Activated CD8-positive, alpha-beta memory T cell treated with anti-CD3 and anti-CD28 coated beads for 24 hours (primary cell): ENCODE measurements around the gene KCNT2.
"Not testable (repeated sequence)": the region's sequence is repeated elsewhere in the genome, so short reads cannot be mapped to it uniquely, and the experiment has no call there.

ENCODE experiments used
- DNase-seq: peaks from one replicate; pipeline ENCODE4 v3.0.0-alpha.2; 2020

Gene KCNT2

GRCh38 chr1:196608390-196609369, at the start of gene KCNT2:
KCNT2 (minus strand) TSS chr1:196608440; CDS start chr1:196608309, 131 bp downstream.
- DNase-seq: no peak

- no peak for DNase-seq
Observed at GRCh38 chr1:196655494-196655893, 47.3 kb upstream of the KCNT2 start.

- no peak for DNase-seq
Observed at GRCh38 chr1:196655071-196655470, 46.8 kb upstream of the KCNT2 start.

- no peak for DNase-seq
Observed at GRCh38 chr1:196654271-196654670, 46.0 kb upstream of the KCNT2 start.

GRCh38 chr1:196651637-196652215, 43.5 kb upstream of the KCNT2 start, which contains the start of gene CFH:
CFH (plus strand) TSS chr1:196652043; CDS start chr1:196652118, 75 bp downstream.
- DNase-seq: no peak

- DNase-seq: no peak
Observed at GRCh38 chr1:196651079-196651478, 42.8 kb upstream of the KCNT2 start.

- no peak for DNase-seq
Observed at GRCh38 chr1:196650403-196650802, 42.2 kb upstream of the KCNT2 start.

GRCh38 chr1:196649990-196650389, 41.8 kb upstream of the KCNT2 start:
- no peak for DNase-seq

- DNase-seq: no peak
Observed at GRCh38 chr1:196640976-196641375, 32.7 kb upstream of the KCNT2 start.

- not testable (repeated sequence) for DNase-seq
Observed at GRCh38 chr1:196639291-196639690, 31.1 kb upstream of the KCNT2 start.

- DNase-seq: no peak
Observed at GRCh38 chr1:196638466-196638865, 30.2 kb upstream of the KCNT2 start.

- no peak for DNase-seq
Observed at GRCh38 chr1:196637606-196638005, 29.4 kb upstream of the KCNT2 start.

- no peak for DNase-seq
Observed at GRCh38 chr1:196628838-196629237, 20.6 kb upstream of the KCNT2 start.

- DNase-seq: no peak
Observed at GRCh38 chr1:196623079-196623478, 14.8 kb upstream of the KCNT2 start.

GRCh38 chr1:196619721-196620120, 11.5 kb upstream of the KCNT2 start:
- no peak for DNase-seq

- DNase-seq: no peak
Observed at GRCh38 chr1:196611873-196612272, 3.6 kb upstream of the KCNT2 start.

- no peak for DNase-seq
Observed at GRCh38 chr1:196609370-196609737, 1.1 kb upstream of the KCNT2 start.

- DNase-seq: no peak
Observed at GRCh38 chr1:196607981-196608380, 259 bp downstream of the KCNT2 start.

- DNase-seq: no peak
Observed at GRCh38 chr1:196603651-196604050, 4.6 kb downstream of the KCNT2 start.

- no peak for DNase-seq
Observed at GRCh38 chr1:196598942-196599748, 9.1 kb downstream of the KCNT2 start.

- no peak for DNase-seq
Observed at GRCh38 chr1:196594700-196595099, 13.5 kb downstream of the KCNT2 start.

- DNase-seq: no peak
Observed at GRCh38 chr1:196593955-196594354, 14.3 kb downstream of the KCNT2 start.

GRCh38 chr1:196590959-196591358, 17.3 kb downstream of the KCNT2 start:
- DNase-seq: no peak
